ENCODE measurements around the gene PTS. TPM values are rescaled to one million over a fixed set of nuclear protein-coding genes. Genes with fewer than 3 reads are reported as not detected.

The PTS gene
- total and polyA plus RNA-seq, 9 of the 15 experiments (the other 6 are each of a cell fraction or from before 2014, with no cell fraction given) = 27.1 to 72.7 (median 41.1) TPM

DNA sequence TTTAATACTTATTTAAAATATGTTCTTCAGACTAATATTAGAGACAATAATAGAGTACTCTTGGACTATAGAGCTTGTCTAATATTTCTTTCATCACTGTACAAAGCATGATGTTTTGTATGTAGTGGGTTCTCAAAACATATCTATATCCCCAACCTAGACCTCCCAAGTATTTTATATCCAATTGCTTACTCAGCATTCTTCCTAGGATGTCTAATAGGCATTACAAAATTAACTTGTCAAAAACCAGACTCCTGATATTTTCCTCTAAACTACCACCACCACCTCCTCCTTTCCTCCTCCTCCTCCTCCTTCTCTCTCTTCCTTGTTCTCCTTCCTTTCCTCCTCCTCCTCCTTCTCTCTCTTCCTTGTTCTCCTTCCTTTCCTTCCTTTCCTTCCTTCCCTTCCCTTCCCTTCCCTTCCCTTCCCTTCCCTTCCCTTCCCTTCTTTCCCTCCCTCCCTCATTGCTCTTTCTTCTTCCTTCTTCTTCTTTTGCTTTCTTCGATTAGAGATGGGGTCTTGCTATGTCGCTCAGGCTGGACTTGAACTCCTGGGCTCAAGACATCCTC lies 29.6 kb upstream of the PTS start:
- H3K27me3 ChIP-seq (ENCODE audit: control insufficient read depth in 2 of 2, insufficient read depth in 2 of 2, low read length in 2 of 2) = no peaks in the 10 kb centered on the region
- H2AFZ ChIP-seq (ENCODE audit: low read depth, low read length) = no peak overlapping the region
- H3K4me1 ChIP-seq (replicated peaks in 1 of 2; ENCODE audit: control insufficient read depth in 2 of 2, insufficient read depth in 2 of 2, low read length in 2 of 2) = no peaks in the 10 kb centered on the region
- H3K9ac ChIP-seq (ENCODE audit: insufficient read depth in 1 of 2, low read depth in 2 of 2, low read length in 2 of 2) = no peak overlapping the region
- H3K79me2 ChIP-seq (ENCODE audit: control insufficient read depth, insufficient read depth, low read length) = no peaks in the 10 kb centered on the region
- no peak overlapping the region for H3K4me2 ChIP-seq (ENCODE audit: insufficient read depth, low read length)
- in situ Hi-C loops (cut with MboI) = no loop called here
- no peak overlapping the region for H3K27ac ChIP-seq (ENCODE audit: extremely low read depth, low read depth, low read length)
- DNase-seq (ENCODE audit: extremely low read depth in 1 of 4, low spot score in 3 of 4) = no peak
- H3K9me3 ChIP-seq (replicated peaks; ENCODE audit: control insufficient read depth, insufficient read depth, low read depth, low read length) = no peaks in the 10 kb centered on the region
- intact Hi-C loops (cut with micrococcal nuclease) = no loop called here
- CTCF ChIA-PET (ENCODE audit: low intra/inter-chr PET ratio) = no interaction called here
- WGBS (ENCODE audit: insufficient coverage, low coverage, missing lambda C conversion rate) = 0% methylated on average over 2 of the region's 2 CpGs
- no peaks in the 10 kb centered on the region for H4K20me1 ChIP-seq (replicated peaks; ENCODE audit: control insufficient read depth, insufficient read depth, low read length)
- BruUV-seq (replicated peaks) = no TSS peak
- H3K36me3 ChIP-seq (ENCODE audit: control insufficient read depth, insufficient read depth, low read length) = no peaks in the 10 kb centered on the region
- POLR2A ChIA-PET = interaction anchor here (1.8 kb wide), 1 partner anchor 21 kb away, joined by 3 read pairs; the partner anchor contains the start of gene BCO2
- H3K9me1 ChIP-seq (ENCODE audit: control insufficient read depth, insufficient read depth, low read length) = no peaks in the 10 kb centered on the region
- H3K4me3 ChIP-seq = no peak overlapping the region
- ATAC-seq = no peak
- no peak for FAIRE-seq
- peak; percentile 96 for TF ChIP-seq ZNF316 (IDR thresholded peaks at IDR 0.05)
- TF ChIP-seq, protein P1, sequence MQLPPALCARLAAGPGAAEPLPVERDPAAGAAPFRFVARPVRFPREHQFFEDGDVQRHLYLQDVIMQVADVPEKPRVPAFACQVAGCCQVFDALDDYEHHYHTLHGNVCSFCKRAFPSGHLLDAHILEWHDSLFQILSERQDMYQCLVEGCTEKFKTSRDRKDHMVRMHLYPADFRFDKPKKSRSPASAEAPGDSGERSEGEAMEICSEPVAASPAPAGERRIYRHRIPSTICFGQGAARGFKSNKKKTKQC (CRISPR knock-in tag; IDR thresholded peaks at IDR 0.05) = no peak
- TF ChIP-seq MAFF (IDR thresholded peaks at IDR 0.05; ENCODE audit: low read length) = peak; percentile 86
- TF ChIP-seq ARHGAP35 (IDR thresholded peaks at IDR 0.05; ENCODE audit: partially characterized antibody) = peak; percentile 18
- TF ChIP-seq, protein P2, sequence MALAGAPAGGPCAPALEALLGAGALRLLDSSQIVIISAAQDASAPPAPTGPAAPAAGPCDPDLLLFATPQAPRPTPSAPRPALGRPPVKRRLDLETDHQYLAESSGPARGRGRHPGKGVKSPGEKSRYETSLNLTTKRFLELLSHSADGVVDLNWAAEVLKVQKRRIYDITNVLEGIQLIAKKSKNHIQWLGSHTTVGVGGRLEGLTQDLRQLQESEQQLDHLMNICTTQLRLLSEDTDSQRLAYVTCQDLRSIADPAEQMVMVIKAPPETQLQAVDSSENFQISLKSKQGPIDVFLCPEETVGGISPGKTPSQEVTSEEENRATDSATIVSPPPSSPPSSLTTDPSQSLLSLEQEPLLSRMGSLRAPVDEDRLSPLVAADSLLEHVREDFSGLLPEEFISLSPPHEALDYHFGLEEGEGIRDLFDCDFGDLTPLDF (CRISPR knock-in tag; IDR thresholded peaks at IDR 0.05) = no peak
- no peak for TF ChIP-seq RBM39 (optimal IDR thresholded peaks at IDR 0.05; ENCODE audit: low read depth, low read length)
- TF ChIP-seq, protein P3, sequence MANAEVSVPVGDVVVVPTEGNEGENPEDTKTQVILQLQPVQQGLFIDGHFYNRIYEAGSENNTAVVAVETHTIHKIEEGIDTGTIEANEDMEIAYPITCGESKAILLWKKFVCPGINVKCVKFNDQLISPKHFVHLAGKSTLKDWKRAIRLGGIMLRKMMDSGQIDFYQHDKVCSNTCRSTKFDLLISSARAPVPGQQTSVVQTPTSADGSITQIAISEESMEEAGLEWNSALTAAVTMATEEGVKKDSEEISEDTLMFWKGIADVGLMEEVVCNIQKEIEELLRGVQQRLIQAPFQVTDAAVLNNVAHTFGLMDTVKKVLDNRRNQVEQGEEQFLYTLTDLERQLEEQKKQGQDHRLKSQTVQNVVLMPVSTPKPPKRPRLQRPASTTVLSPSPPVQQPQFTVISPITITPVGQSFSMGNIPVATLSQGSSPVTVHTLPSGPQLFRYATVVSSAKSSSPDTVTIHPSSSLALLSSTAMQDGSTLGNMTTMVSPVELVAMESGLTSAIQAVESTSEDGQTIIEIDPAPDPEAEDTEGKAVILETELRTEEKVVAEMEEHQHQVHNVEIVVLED (CRISPR knock-in tag; IDR thresholded peaks at IDR 0.05) = no peak
- peak; percentile 92 for TF ChIP-seq MAFG (tag; conservative IDR thresholded peaks at IDR 0.05)
- TF ChIP-seq, protein P4, sequence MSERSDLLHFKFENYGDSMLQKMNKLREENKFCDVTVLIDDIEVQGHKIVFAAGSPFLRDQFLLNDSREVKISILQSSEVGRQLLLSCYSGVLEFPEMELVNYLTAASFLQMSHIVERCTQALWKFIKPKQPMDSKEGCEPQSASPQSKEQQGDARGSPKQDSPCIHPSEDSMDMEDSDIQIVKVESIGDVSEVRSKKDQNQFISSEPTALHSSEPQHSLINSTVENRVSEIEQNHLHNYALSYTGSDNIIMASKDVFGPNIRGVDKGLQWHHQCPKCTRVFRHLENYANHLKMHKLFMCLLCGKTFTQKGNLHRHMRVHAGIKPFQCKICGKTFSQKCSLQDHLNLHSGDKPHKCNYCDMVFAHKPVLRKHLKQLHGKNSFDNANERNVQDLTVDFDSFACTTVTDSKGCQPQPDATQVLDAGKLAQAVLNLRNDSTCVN (CRISPR knock-in tag; IDR thresholded peaks at IDR 0.05) = 0 out of 2 replicates have a peak, but pooled peaks have one; percentile 56
- TF ChIP-seq MAFK (IDR thresholded peaks at IDR 0.05; ENCODE audit: low read length) = peak; percentile 92
- TF ChIP-seq ZFP36 (IDR thresholded peaks at IDR 0.05; ENCODE audit: low read depth, low read length, partially characterized antibody) = no peak
- TF ChIP-seq, protein P5, sequence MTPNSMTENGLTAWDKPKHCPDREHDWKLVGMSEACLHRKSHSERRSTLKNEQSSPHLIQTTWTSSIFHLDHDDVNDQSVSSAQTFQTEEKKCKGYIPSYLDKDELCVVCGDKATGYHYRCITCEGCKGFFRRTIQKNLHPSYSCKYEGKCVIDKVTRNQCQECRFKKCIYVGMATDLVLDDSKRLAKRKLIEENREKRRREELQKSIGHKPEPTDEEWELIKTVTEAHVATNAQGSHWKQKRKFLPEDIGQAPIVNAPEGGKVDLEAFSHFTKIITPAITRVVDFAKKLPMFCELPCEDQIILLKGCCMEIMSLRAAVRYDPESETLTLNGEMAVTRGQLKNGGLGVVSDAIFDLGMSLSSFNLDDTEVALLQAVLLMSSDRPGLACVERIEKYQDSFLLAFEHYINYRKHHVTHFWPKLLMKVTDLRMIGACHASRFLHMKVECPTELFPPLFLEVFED (CRISPR knock-in tag; conservative IDR thresholded peaks at IDR 0.05) = 0 out of 2 replicates have a peak, but pooled peaks have one; percentile 29
- no peak for TF ChIP-seq JUNB (CRISPR knock-in tag; conservative IDR thresholded peaks at IDR 0.05)
- TF ChIP-seq LCOR (CRISPR knock-in tag; IDR thresholded peaks at IDR 0.05) = no peak
- TF ChIP-seq C11orf30 (IDR thresholded peaks at IDR 0.05; ENCODE audit: low read depth) = peak; percentile 93
- TF ChIP-seq OTX1 (CRISPR knock-in tag; IDR thresholded peaks at IDR 0.05) = 0 out of 2 replicates have a peak, but pooled peaks have one; percentile 34
- TF ChIP-seq ZNF444 (CRISPR knock-in tag; IDR thresholded peaks at IDR 0.05) = no peak
- TF ChIP-seq ELF4 (CRISPR knock-in tag; IDR thresholded peaks at IDR 0.05) = 0 out of 2 replicates have a peak, but pooled peaks have one; percentile 18
- TF ChIP-seq STAT5B (CRISPR knock-in tag; IDR thresholded peaks at IDR 0.05) = no peak

Measured in K562 (cell line).